ENCODE data around the gene PLXNB3.

PLXNB3 gene

GRCh38 chrX:153774576-153775292, 10.7 kb downstream of the PLXNB3 start:
- no peak for DNase-seq

DNA sequence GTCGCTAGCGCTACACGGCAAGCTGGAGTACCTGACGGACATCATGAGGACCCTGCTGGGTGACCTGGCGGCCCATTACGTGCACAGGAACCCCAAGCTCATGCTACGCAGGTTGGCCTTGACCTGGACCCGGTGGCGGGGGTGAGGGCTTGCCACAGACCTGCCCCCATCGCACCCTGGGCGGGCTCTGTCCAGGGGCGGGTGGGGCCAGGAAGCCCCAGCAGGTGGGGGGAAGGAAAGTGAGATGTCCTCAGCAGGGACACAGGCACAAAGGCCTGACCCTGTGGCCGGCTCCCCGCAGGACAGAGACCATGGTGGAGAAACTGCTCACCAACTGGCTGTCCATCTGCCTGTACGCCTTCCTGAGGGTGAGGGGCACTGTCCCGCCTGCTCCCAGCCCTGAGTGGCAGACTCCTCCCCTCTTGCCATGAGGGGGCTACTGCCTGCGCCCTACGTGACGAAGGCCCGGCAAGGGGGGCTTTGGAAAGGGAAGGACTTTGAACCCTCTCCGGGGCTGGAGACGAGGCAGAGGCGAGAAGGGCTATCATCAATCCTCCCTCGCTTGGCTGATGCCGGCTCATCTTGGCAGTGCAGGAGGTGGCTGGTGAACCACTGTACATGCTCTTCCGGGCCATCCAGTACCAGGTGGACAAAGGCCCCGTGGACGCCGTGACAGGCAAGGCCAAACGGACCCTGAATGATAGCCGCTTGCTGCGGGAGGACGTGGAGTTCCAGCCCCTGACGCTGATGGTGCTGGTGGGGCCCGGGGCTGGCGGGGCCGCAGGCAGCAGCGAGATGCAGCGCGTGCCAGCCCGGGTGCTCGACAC, 11.5 kb downstream of the PLXNB3 start:
- no peak for DNase-seq

- DNase-seq, result no peak
Observed at GRCh38 chrX:153776120-153776599, 12.1 kb downstream of the PLXNB3 start.

- DNase-seq, result no peak
Observed at GRCh38 chrX:153776611-153777045, 12.6 kb downstream of the PLXNB3 start.

DNA sequence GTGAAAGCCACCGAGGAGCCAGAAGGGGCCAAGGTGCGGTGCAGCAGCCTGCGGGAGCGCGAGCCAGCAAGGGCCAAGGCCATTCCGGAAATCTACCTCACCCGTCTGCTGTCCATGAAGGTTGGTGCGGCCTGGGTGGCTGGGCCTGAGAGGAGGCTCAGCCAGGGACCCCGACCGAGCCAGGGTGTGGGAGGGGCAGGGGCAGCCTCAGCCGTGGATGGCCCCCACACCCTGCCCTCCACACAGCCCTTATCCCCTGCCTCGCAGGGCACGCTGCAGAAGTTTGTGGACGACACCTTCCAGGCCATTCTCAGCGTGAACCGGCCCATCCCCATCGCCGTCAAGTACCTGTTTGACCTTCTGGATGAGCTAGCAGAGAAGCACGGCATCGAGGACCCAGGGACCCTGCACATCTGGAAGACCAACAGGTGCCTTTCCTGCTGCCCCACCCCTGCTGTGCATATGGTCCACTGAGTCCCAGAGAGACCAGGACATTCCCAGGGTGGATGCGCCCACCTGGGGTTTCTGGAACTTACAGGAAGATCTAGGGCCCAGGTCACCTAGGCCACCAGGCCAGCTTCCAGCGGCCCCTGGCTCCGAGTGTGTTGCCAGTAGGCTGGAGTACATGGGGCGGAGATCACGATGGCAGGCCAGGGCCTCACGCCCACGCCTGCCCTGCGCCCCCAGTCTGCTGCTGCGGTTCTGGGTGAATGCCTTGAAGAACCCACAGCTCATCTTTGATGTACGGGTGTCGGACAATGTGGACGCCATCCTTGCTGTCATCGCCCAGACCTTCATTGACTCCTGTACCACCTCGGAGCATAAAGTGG, 13.4 kb downstream of the PLXNB3 start:
- no peak for DNase-seq

GRCh38 chrX:153778181-153778580, 14.1 kb downstream of the PLXNB3 start:
- no peak for DNase-seq

DNA sequence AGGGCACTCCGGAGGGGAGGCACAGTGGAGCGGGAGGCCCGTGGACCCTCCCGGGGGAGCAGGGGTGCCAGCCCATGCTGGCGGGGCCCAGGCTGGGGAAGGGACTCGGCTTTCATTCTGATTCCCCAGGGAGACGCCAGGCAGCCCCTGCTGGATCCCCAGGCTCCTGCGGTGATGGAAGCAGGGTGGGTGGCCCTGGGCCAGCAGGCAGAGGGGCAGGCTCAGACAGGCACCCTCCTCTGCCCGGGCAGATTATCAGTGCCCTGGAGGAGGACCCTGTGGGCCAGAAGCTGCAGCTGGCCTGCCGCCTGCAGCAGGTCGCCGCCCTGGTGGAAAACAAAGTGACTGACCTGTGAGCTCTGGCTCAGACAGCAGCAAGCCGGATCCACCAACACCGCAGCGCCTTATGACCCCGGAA, 14.6 kb downstream of the PLXNB3 start:
- no peak for DNase-seq

DNA sequence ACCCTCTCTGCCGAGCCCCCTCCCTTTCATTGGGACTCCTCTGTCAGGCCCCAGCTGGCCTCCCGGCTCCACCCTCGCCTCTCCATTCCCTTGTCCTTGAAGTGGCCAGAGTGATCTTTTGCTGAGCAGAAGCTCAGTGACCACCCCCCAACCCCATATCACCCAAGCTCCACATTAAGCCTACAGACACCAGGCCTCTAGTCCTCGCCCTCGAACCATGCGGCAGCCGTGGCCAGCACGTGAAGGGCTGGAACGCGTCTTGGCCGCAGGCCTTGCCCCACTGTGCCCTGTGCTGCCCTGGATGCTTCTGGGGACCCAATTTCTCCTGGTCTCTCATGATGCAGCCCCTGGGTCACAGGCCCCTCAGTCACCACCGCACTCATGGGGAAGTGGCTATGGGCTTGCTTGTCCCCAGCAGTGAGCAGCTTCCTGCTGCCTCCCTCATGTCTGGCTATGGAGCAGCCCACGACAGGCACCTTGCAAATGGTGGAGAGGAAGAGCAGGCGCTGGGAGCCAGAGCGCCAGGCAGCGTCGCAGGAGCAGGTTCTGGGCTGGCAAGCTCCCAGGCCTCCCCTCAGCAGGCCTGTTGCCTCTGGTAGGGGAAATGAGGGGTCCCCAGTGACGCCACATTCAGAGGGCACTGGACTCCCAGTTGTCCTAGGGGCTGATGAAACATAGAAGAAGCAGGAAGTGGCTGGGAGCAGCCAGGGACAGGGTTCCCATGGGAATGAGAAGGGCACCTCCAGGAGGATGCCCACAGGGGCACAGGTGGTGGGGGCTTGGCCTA, 16.0 kb downstream of the PLXNB3 start:
- no peak for DNase-seq

- no peak for DNase-seq
Observed at GRCh38 chrX:153780678-153781427, 16.8 kb downstream of the PLXNB3 start, which contains the start of gene SRPK3. Gene SRPK3 (plus strand): TSS chrX:153781041. CDS start chrX:153781087, 46 bp downstream.

DNA sequence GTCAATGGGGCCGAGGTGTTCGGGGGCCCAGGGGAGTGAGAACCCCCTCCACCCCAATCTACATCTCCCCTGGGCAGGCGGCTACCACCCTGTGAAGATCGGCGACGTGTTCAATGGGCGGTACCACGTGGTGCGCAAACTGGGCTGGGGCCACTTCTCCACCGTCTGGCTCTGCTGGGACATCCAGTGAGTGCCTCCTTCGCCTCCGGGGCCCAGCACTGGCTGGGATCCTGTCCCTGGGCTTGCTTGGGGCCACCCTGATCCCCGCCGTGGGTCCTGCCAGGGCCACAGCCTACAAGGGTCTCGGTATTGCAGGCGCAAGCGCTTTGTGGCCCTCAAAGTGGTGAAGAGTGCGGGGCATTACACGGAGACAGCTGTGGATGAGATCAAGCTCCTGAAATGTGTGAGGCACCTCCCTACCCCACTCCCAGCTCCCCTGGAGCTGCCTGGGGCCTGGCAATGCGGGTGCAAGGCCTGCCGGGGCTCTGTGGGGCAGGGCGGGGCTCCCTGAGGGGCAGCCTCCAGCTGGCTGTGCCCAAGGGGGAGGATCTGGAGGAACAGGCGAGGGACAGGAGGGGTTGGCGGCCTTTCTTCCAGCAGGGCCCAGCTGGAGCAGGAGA, 17.5 kb downstream of the PLXNB3 start:
- no peak for DNase-seq

DNA sequence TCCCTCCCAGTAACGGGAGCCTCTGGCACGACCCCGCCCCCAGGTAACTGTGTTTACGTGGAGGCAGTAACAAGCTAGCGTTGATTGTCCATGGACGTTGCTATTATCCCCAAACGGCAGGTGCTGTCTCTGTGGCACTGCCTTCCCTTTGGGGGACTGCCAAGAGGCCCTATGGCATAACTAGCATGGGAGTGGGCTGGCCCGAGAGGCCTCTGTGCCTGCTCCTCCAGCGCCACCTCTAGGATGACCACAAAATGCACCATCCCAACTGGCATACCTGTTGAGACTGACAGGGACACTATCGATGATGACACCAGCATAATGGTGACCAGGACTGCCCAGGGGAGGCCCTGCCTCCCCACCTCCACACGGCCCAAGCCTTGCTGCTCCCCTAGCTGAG, 18.3 kb downstream of the PLXNB3 start:
- DNase-seq, result no peak

DNA sequence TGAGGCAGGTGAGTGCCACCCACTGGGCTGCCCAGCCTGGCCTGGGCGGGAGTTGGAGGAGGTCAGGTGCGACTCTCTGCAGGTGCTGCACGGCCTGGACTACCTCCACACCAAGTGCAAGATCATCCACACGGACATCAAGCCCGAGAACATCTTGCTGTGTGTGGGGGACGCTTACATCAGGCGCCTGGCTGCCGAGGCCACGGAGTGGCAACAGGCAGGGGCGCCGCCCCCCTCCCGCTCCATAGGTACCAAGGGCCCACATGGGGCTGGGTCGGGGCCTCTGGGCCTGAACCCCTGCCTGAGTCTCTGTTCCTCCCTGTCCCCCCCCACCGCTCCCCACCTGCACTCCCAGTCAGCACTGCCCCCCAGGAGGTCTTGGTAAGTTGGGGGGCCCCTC, 18.8 kb downstream of the PLXNB3 start:
- DNase-seq, result no peak

GRCh38 chrX:153783378-153784013, 19.4 kb downstream of the PLXNB3 start:
- DNase-seq, result no peak

DNA sequence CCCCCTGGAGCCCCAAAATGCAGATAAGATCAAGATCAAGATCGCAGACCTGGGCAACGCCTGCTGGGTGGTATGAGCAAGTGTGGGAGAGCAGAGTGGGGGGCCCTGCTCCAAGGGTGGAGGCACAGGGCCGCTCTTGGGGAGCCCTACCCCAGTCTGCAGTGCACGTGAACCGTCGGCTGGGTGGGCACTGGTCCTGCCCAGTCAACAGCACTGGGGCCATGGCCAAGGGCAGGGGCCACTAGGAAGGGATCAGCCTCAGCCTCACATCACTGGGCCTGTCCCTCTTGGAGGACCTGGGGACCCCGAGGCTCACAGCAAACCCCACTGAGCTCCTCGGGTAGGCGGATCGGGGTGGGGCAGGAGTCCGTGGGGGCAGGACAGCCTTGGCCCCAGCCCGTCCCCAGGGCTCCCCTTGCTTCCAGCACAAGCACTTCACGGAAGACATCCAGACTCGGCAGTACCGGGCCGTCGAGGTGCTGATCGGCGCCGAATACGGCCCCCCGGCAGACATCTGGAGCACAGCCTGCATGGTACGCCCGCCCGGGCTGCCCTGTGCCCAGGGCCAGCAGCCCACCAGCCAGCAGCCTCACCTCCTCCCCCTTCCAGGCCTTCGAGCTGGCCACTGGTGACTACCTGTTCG, 20.4 kb downstream of the PLXNB3 start:
- DNase-seq, result no peak

DNA sequence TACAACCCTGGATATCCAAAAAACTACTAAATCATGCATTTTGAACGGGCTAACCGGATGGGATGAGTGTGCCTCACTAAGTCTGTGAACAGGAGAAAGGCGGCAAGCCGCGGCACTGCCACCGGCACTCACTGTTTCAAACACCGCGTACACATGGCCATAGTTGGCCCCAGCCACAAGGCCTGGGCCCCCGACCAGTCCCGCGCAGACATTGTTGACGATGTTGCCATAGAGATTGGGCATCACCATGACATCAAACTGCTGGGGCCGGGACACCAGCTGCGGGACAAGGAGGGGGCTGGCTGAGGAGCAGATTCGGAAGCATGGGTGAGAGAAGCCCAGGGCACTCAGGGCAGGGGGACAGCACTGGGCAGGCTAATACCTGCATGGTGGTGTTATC, 22.6 kb downstream of the PLXNB3 start:
- DNase-seq, result no peak

DNA sequence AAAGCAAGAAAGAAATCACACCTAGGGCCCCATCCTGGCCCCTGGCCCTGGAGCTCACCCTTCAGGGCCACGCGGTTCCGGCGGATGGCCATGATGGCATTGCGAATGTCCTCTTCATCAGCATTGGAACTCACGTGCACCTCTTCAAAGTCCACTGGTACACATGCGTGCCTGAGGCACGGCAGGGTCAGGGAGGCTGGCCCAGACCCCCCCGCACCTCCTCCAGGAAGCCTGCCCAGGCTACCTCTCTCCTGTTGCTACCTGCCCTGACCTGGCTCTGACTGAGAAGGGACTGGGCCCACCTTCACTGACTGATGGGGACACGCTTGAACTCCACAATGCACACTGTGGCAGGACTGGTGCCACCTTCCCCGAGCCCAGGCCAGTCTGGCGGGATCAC, 25.6 kb downstream of the PLXNB3 start:
- DNase-seq, result no peak

DNA sequence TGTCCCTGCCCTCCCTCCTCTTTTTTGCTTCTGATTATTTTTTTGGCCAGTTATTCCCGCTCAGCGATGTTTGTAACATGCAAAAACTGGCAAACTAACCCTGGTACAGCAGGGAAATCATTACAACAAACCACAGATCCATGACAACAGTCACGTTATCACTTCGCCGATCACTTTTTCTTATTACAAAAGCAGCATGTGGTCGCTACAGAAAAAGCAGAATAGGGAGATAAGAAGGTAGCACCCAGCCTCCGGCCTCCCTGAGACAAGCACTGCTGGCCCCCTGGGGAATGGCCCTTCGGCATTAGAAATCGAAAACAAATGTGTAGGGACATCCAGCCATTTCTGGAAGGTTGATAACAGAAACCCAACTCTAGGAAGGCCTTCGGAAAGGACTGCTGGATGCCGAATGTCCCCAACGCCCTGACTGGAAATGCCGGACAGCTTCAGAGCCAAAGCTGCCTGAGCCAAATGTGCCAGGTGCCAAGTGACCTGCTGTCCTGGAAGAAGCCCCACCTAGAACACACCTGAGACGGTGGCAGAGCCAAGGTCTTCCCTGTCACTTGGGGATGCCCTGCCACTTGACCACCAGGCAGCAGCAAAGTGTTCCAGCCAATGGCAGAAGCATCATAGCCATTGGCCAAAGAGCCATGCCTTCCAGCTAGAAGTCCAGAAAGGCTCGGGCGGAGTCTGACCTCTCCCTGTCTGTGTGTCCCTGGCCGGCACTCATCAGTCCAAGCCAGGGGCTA, 27.2 kb downstream of the PLXNB3 start:
- DNase-seq, result no peak

- no peak for DNase-seq
Observed at GRCh38 chrX:153792368-153792767, 28.3 kb downstream of the PLXNB3 start.

- DNase-seq, result no peak
Observed at GRCh38 chrX:153793291-153793690, 29.2 kb downstream of the PLXNB3 start.
